Activated B cell treated with CpG ODN at 0.5 μM for 24 hours (primary cell): ENCODE results near the gene OSBPL2. TPM values are rescaled to one million over a fixed set of nuclear protein-coding genes. Genes with fewer than 3 reads are reported as not detected.

Source experiments
- ATAC-seq: fragments of 200-7000 bp; cut with Tn5 transposase; one replicate; pipeline ENCODE4 v1.10.0; 2021; ENCODE audit warnings: low read depth, mild to moderate bottlenecking, moderate library complexity
- CTCF ChIA-PET: fragments of 350-600 bp; sonication (Branson Sonifier 250); formaldehyde crosslinking; loops from one replicate; lab custom pipeline; 2021; ENCODE audit warnings: antibody characterized with exemption; lab: Charles Lee
- POLR2A ChIA-PET: fragments of 350-600 bp; sonication (Branson Sonifier 250); formaldehyde crosslinking; loops from one replicate; lab custom pipeline; 2021; ENCODE audit warnings: antibody characterized with exemption; lab: Charles Lee
- DNase-seq: peaks from one replicate; pipeline ENCODE4 v3.0.0; 2022
- H3K27ac Mint-ChIP-seq: one replicate; pipeline ENCODE4 v1.8.0; 2020; ENCODE audit warnings: mixed read lengths
- H3K27me3 Mint-ChIP-seq: one replicate; pipeline ENCODE4 v1.8.0; 2021; ENCODE audit warnings: mixed read lengths
- H3K36me3 Mint-ChIP-seq: one replicate; pipeline ENCODE4 v1.8.0; 2021; ENCODE audit warnings: low read depth, mixed read lengths
- H3K4me1 Mint-ChIP-seq: one replicate; pipeline ENCODE4 v1.8.0; 2021; ENCODE audit warnings: mixed read lengths
- H3K4me3 Mint-ChIP-seq: one replicate; pipeline ENCODE4 v1.8.0; 2020; ENCODE audit warnings: mild to moderate bottlenecking, mixed read lengths
- H3K9me3 Mint-ChIP-seq: one replicate; pipeline ENCODE4 v1.8.0; 2020; ENCODE audit warnings: mixed read lengths
- CTCF ChIP-seq: fragments of 200-600 bp; IDR thresholded peaks from one replicate; pipeline ENCODE4 v1.8.0; 2022; ENCODE audit warnings: antibody characterized with exemption, mild to moderate bottlenecking
- intact Hi-C: fragments of 100-400 bp; cut with micrococcal nuclease; formaldehyde crosslinking; loops from one replicate; pipeline ENCODE4 v1.15.1; 2024
- total RNA-seq: library from RNA; stranded (reverse); gene quantifications from 2 replicates; pipeline ENCODE4 v1.2.3, GENCODE V29; 2022

The OSBPL2 gene
- total RNA-seq, 1 donor from 2014 or later: 43.0 TPM

GRCh38 chr20:62296724-62297448, 58.6 kb downstream of the OSBPL2 start:
- Mint-ChIP-seq H3K27ac (no peak overlapping the region), H3K36me3 (peaks cover 40% of the 10 kb centered on the region), H3K4me1 (peaks cover 41% of the 10 kb centered on the region), H3K4me3 (no peak overlapping the region), H3K27me3 (no peaks in the 10 kb centered on the region), H3K9me3 (no peaks in the 10 kb centered on the region)
- ChIA-PET CTCF (interaction anchor here (1.6 kb wide), 1 partner anchor 86 kb away, joined by 6 read pairs; no protein-coding TSS in a partner anchor), POLR2A (interaction anchor here (1.3 kb wide), 1 partner anchor 85 kb away, joined by 4 read pairs; no protein-coding TSS in a partner anchor)
- DNase-seq: no peak
- intact Hi-C loops: no loop called here
- ATAC-seq: no peak
- no peak for TF ChIP-seq CTCF

GRCh38 chr20:62297449-62298227, 59.3 kb downstream of the OSBPL2 start:
- H3K4me1 Mint-ChIP-seq: peaks cover 36% of the 10 kb centered on the region
- ATAC-seq: no peak

GRCh38 chr20:62298577-62299249, 60.4 kb downstream of the OSBPL2 start:
- POLR2A ChIA-PET: interaction anchor here (0.8 kb wide), 1 partner anchor 88 kb away, joined by 7 read pairs; the partner anchor contains the start of gene RPS21
- DNase-seq (no peak), ATAC-seq (no peak)
- H3K4me3 Mint-ChIP-seq: no peak overlapping the region
- CTCF ChIA-PET: interaction anchor here (1.4 to 3.2 kb wide), 2 partner anchors 69 to 84 kb away, joined by 3 to 27 read pairs; no protein-coding TSS in a partner anchor
- H3K27me3 Mint-ChIP-seq: no peaks in the 10 kb centered on the region
- intact Hi-C loops: no loop called here
- peaks cover 28% of the 10 kb centered on the region for H3K4me1 Mint-ChIP-seq
- H3K9me3 Mint-ChIP-seq: no peaks in the 10 kb centered on the region
- no peak overlapping the region for H3K27ac Mint-ChIP-seq
- peaks cover 29% of the 10 kb centered on the region for H3K36me3 Mint-ChIP-seq
- no peak for TF ChIP-seq CTCF

More at GRCh38 chr20:62297449-62298227, 59.3 kb downstream of the OSBPL2 start:
- H3K27ac Mint-ChIP-seq: no peak overlapping the region
- no peaks in the 10 kb centered on the region for H3K9me3 Mint-ChIP-seq
- peaks cover 35% of the 10 kb centered on the region for H3K36me3 Mint-ChIP-seq
- no peak overlapping the region for H3K4me3 Mint-ChIP-seq
- H3K27me3 Mint-ChIP-seq: no peaks in the 10 kb centered on the region
- POLR2A ChIA-PET: interaction anchor here (0.7 to 1.3 kb wide), 2 partner anchors 85 to 89 kb away, joined by 3 to 4 read pairs; partner anchors contain the start of gene RPS21
- intact Hi-C loops: no loop called here
- no peak for TF ChIP-seq CTCF
- no peak for DNase-seq
- CTCF ChIA-PET: no interaction called here

GRCh38 chr20:62299666-62300236, 61.4 kb downstream of the OSBPL2 start:
- CTCF ChIA-PET: interaction anchor here (0.6 to 3.2 kb wide), 4 partner anchors 68 to 240 kb away, joined by 3 to 27 read pairs (median 7); no protein-coding TSS in a partner anchor
- Mint-ChIP-seq H3K27me3 (no peaks in the 10 kb centered on the region), H3K4me1 (peaks cover 30% of the 10 kb centered on the region), H3K27ac (no peak overlapping the region), H3K4me3 (no peak overlapping the region), H3K36me3 (peaks cover 28% of the 10 kb centered on the region), H3K9me3 (no peaks in the 10 kb centered on the region)
- DNase-seq (no peak), ATAC-seq (no peak)
- intact Hi-C loops: loop anchor here (5.0 kb wide), 2 partner anchors 232 to 678 kb away; partner anchors contain the start of gene TAF4
- TF ChIP-seq CTCF: no peak
- POLR2A ChIA-PET: interaction anchor here (0.7 to 0.8 kb wide), 4 partner anchors 40 to 174 kb away, joined by 3 to 7 read pairs (median 4); partner anchors contain the start of gene RPS21
